GM21515 (cell line): ENCODE measurements around the gene TBC1D22A.

Experiments
- ATAC-seq: cut with Tn5 transposase; IDR thresholded peaks from one replicate; pipeline ENCODE4 v1.9.1; 2021; ENCODE audit not compliant: unreplicated experiment

TBC1D22A gene

GRCh38 chr22:47220752-47221151 lies 458.3 kb downstream of the TBC1D22A start:
- no peak for ATAC-seq

DNA sequence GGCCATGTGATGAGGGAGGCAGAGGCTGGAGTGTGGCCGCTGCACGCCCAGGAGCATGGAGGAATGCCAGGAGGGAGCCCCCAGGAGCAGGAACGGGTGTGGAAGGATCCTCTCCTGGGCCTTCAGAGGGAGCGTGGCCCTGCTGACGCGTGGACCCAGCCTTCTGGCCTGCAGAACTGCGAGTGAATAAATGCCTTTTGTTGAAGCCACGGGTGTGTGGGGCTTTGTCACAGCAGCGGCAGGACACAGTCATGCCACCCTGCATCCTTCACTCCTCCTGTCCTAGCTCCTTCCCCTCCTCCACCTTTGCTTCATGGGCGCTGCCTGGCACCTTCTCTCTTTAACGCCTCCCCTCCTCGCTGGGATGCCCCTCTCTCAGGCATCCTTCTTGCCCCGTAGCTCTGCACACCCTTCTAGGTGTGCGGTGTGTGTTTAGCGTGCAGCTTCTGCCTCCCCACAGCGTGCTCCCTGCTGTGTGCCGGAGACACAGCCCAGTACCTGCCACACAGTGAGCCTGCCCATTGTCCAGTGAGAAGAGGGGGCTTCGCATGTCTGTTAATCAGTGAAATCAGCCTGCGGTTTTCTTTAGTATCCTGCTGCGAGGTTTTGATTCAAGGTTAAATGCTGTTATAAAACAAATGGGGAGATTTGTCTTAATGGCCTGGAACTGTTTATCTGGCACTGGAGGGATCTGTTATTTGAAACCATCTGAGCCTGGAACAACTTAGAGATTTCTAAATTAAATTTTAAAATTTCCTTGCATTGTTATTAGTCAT lies 459.6 kb downstream of the TBC1D22A start:
- ATAC-seq, result no peak
